ENCODE data around the gene HPD.

DNA sequence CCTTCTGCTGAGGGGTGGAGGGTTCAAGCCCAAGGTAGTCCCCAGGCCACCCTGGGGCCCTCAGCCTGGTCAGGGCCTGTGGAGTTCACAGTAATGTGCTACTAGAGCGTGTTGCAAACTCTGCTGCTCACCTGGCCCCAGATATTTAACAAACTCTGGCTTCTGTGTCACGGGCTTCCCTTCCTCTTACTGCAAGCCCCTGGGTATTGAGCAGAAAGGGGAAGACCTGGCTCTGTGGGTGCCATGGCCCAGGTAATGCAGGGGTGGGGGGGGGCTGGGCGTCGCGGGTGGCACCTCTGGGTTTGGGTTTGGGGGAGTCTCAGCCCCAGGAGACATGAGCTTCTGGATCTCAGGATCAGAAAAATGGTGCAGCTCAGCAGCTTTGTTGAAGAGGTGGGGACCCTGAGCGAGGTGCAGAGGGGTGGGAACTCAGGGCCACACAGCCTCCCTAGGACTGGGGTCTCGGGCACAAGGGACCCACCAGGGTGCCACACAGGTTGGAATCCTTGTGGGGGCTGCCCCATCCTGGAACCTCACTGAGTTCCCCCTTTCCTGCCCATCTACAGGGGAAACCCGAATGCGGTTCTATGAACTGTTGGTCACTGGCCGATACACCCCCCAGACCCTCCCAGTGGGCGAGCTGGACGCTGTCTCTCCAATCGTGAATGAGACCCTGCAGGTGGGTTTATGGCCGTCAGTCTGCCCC is 50.9 kb downstream of the HPD start:
- TF ChIP-seq CTCF (IDR thresholded peaks at IDR 0.05; ENCODE audit: low read depth, low read length, poor library complexity, severe bottlenecking) (no peak), EZH2phosphoT487 (IDR thresholded peaks at IDR 0.05; ENCODE audit: borderline replicate concordance, low read length) (no peak)

Data from DOHH2 (cell line).